Parathyroid adenoma (tissue), 2 donors: ENCODE results near the gene PLCB1.
"Not testable (repeated sequence)": the region's sequence is repeated elsewhere in the genome, so short reads cannot be mapped to it uniquely, and the experiment has no call there.

Experiments used
- H2AFZ ChIP-seq: fragments of 300-600 bp; sonication (generic); one replicate; pipeline ENCODE4 v1.7.0; 2017; ENCODE audit warnings: antibody characterized with exemption, mild to moderate bottlenecking
- H3K27ac ChIP-seq: fragments of 300-600 bp; sonication (generic); one replicate; pipeline ENCODE4 v1.7.0; 2017
- H3K27me3 ChIP-seq: fragments of 300-600 bp; sonication (generic); one replicate; pipeline ENCODE4 v1.7.0; 2017; ENCODE audit warnings: low read length; ENCODE audit not compliant: control insufficient read depth, insufficient read depth
- H3K36me3 ChIP-seq: fragments of 300-600 bp; sonication (generic); one replicate; pipeline ENCODE4 v1.7.0; 2017; ENCODE audit warnings: low read length; ENCODE audit not compliant: control insufficient read depth, insufficient read depth
- H3K4me1 ChIP-seq: fragments of 300-600 bp; sonication (generic); one replicate; pipeline ENCODE4 v1.7.0; 2017; ENCODE audit warnings: control low read depth
- H3K4me2 ChIP-seq: fragments of 300-600 bp; sonication (generic); one replicate; pipeline ENCODE4 v1.7.0; 2017; ENCODE audit warnings: low read length
- H3K4me3 ChIP-seq: fragments of 300-600 bp; sonication (generic); one replicate; pipeline ENCODE4 v1.7.0; 2017; ENCODE audit warnings: low read depth, low read length
- H3K79me2 ChIP-seq: fragments of 300-600 bp; sonication (generic); one replicate; pipeline ENCODE4 v1.7.0; 2017; ENCODE audit warnings: control low read depth
- H3K9ac ChIP-seq: fragments of 300-600 bp; sonication (generic); one replicate; pipeline ENCODE4 v1.7.0; 2017; ENCODE audit warnings: mild to moderate bottlenecking
- H3K9me3 ChIP-seq: fragments of 300-600 bp; sonication (generic); one replicate; pipeline ENCODE4 v1.7.0; 2017; ENCODE audit warnings: low read length; ENCODE audit not compliant: control insufficient read depth
- CTCF ChIP-seq: fragments of 300-600 bp; sonication (generic); IDR thresholded peaks from one replicate; pipeline ENCODE4 v1.7.0; 2017; ENCODE audit warnings: antibody characterized with exemption, mild to moderate bottlenecking
- donor health status: primary hyperparathyroidism.

Gene PLCB1

GRCh38 chr20:8589956-8590355 lies 457.9 kb downstream of the PLCB1 start:
- TF ChIP-seq CTCF: no peak
- Histone ChIP-seq H3K79me2 (peaks cover 4% of the 10 kb centered on the region), H3K36me3 (no peaks in the 10 kb centered on the region), H3K9me3 (no peaks in the 10 kb centered on the region), H3K4me1 (no peaks in the 10 kb centered on the region), H3K4me2 (no peak overlapping the region), H2AFZ (no peak overlapping the region), H3K9ac (no peak overlapping the region), H3K27ac (no peak overlapping the region), H3K27me3 (no peaks in the 10 kb centered on the region), H3K4me3 (no peak overlapping the region)

- H2AFZ ChIP-seq, H3K4me3 ChIP-seq, H3K9ac ChIP-seq, H3K9me3 ChIP-seq, H3K27ac ChIP-seq, H3K36me3 ChIP-seq, H3K4me1 ChIP-seq, H3K79me2 ChIP-seq, H3K4me2 ChIP-seq, H3K27me3 ChIP-seq: not testable (repeated sequence)
These were observed 469.0 kb downstream of the PLCB1 start for GRCh38 chr20:8600910-8601541.

DNA sequence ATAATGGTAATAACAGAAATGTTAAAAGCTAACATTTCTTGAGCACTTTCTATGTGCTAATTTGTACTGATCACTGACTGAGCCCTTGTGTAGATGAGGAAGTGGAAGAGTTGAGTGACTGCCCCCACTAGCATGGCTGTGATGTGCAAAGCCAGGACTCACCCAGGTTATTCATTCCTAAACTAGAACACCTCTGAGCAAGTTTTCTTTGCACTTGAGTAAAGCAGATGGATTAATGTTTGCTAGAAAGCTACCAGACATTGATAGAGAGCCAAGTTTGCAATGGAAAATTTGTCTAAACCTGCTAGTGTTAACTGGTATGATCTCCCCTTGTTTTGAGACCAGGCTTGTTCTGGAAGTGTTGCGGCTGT lies 469.5 kb downstream of the PLCB1 start:
- peaks cover 5% of the 10 kb centered on the region for H3K79me2 ChIP-seq
- H3K27ac ChIP-seq: no peak overlapping the region
- no peak overlapping the region for H3K9ac ChIP-seq
- no peak overlapping the region for H3K4me2 ChIP-seq
- H3K36me3 ChIP-seq: no peaks in the 10 kb centered on the region
- no peaks in the 10 kb centered on the region for H3K4me1 ChIP-seq
- H3K4me3 ChIP-seq: no peak overlapping the region
- H3K27me3 ChIP-seq: no peaks in the 10 kb centered on the region
- TF ChIP-seq CTCF: no peak
- no peaks in the 10 kb centered on the region for H3K9me3 ChIP-seq
- no peak overlapping the region for H2AFZ ChIP-seq

- Histone ChIP-seq H3K4me1 (no peaks in the 10 kb centered on the region), H2AFZ (no peak overlapping the region), H3K36me3 (no peaks in the 10 kb centered on the region), H3K9ac (no peak overlapping the region), H3K27me3 (no peaks in the 10 kb centered on the region), H3K4me3 (no peak overlapping the region), H3K79me2 (peaks cover 5% of the 10 kb centered on the region), H3K4me2 (no peak overlapping the region), H3K27ac (no peak overlapping the region), H3K9me3 (no peaks in the 10 kb centered on the region)
- TF ChIP-seq CTCF: no peak
These were observed 470.5 kb downstream of the PLCB1 start for GRCh38 chr20:8602389-8603116.

DNA sequence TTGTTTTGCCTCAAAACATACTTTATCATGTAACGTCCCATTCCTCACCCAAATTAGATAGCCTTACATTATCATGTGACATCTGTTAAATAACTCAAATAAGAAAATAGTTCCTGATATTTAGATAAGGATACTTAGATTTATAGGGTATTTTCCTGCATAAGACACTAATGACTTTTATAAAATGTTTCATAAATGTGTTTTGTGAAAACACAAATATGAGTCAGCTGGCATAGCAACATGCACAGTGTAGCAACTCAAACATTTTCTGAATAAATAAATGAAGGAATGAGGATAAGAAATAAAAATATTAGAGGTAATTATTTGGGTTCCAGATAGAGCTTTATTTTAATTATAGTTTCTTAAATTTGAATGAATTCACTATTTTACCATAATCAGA lies 476.4 kb downstream of the PLCB1 start:
- Histone ChIP-seq H3K4me1 (no peaks in the 10 kb centered on the region), H3K4me3 (no peak overlapping the region), H3K9me3 (no peaks in the 10 kb centered on the region), H3K79me2 (peaks cover 2% of the 10 kb centered on the region), H3K9ac (no peak overlapping the region), H3K27ac (no peak overlapping the region), H3K36me3 (no peaks in the 10 kb centered on the region), H3K27me3 (no peaks in the 10 kb centered on the region), H3K4me2 (no peak overlapping the region), H2AFZ (no peak overlapping the region)
- TF ChIP-seq CTCF: no peak
